AG09319 (cell line): Measurements from ENCODE around the gene SMC6.
A peak's percentile ranks its signal among the peaks of the same experiment; 100 is the strongest.

Experiments
- DNase-seq: peaks from one replicate; pipeline ENCODE4 v3.0.0-alpha.2; 2010; ENCODE audit warnings: low read depth; ENCODE audit errors: extremely low read depth
- CTCF ChIP-seq: IDR thresholded peaks from 2 replicates; pipeline ENCODE4 v1.5.1; 2011; ENCODE audit warnings: low read depth, mild to moderate bottlenecking, inconsistent platforms, low read length, moderate library complexity

SMC6 gene

GRCh38 chr2:17793803-17794354 lies 40.3 kb upstream of the SMC6 start:
- DNase-seq, result no peak
- TF ChIP-seq CTCF, result no peak

GRCh38 chr2:17793296-17793695 lies 39.7 kb upstream of the SMC6 start:
- no peak for TF ChIP-seq CTCF
- DNase-seq, result no peak

GRCh38 chr2:17792515-17792914 lies 38.9 kb upstream of the SMC6 start:
- DNase-seq, result no peak

GRCh38 chr2:17791817-17792130 lies 38.2 kb upstream of the SMC6 start:
- no peak for TF ChIP-seq CTCF
- DNase-seq, result no peak

More at GRCh38 chr2:17792515-17792914, 38.9 kb upstream of the SMC6 start:
- TF ChIP-seq CTCF, result no peak

GRCh38 chr2:17791121-17791816 lies 37.7 kb upstream of the SMC6 start:
- TF ChIP-seq CTCF, result no peak

GRCh38 chr2:17790536-17790935 lies 36.9 kb upstream of the SMC6 start:
- no peak for TF ChIP-seq CTCF
- no peak for DNase-seq

More at GRCh38 chr2:17791121-17791816, 37.7 kb upstream of the SMC6 start:
- peak; percentile 65 for DNase-seq

GRCh38 chr2:17788773-17789172 lies 35.2 kb upstream of the SMC6 start:
- no peak for DNase-seq
- no peak for TF ChIP-seq CTCF
